K562 (cell line): ENCODE data around the gene SLC22A6. TPM values are rescaled to one million over a fixed set of nuclear protein-coding genes. Genes with fewer than 3 reads are reported as not detected.

Source experiments
- ATAC-seq: fragments of 200-7000 bp; cut with Tn5 transposase; 3 replicates; pipeline ENCODE4 v1.9.1; 2020; ENCODE audit warnings: moderate library complexity
- BruUV-seq: library from RNA; stranded (reverse); fragments of 400-500 nt; replicated peaks from 2 replicates; lab custom pipeline; 2021; lab: Mats Ljungman, UMichigan
- CTCF ChIA-PET: fragments of 300-600 bp; formaldehyde crosslinking; extraction: SDS; loops from one replicate; lab custom pipeline; 2021; ENCODE audit warnings: low intra/inter-chr PET ratio; lab: Yijun Ruan, JAX
- POLR2A ChIA-PET: fragments of 300-600, 350-650 bp; sonication (Branson Sonifier 250); formaldehyde crosslinking; extraction: SDS; loops from one replicate; lab custom pipeline; 2021; ENCODE audit warnings: antibody characterized with exemption, inconsistent platforms; lab: Yijun Ruan, JAX
- DNase-seq, 4 experiments: peaks; one replicate each; pipeline versions ENCODE4 v3.0.0 to v3.0.0-alpha.2; 2011 to 2018; ENCODE audit warnings: low spot score in 3 of 4, mixed read lengths in 3 of 4; ENCODE audit errors: extremely low read depth in 1 of 4
- FAIRE-seq: peaks from 2 replicates; lab custom pipeline; 2011; peaks lifted over from hg19 to GRCh38; lab: Jason Lieb, UNC
- H2AFZ ChIP-seq: 2 replicates; pipeline ENCODE4 v1.6.0; 2011; ENCODE audit warnings: low read depth, low read length, control low read depth, inconsistent platforms
- H3K27ac ChIP-seq: fragments of 200-600 bp; 3 replicates; pipeline ENCODE4 v1.8.0; 2011; ENCODE audit warnings: low read depth, mild to moderate bottlenecking, control low read depth, inconsistent platforms, low read length, moderate library complexity, mixed read lengths; ENCODE audit errors: extremely low read depth
- H3K27me3 ChIP-seq, 2 experiments: fragments of 300-600 bp in 1 of 2; 2 replicates in 1 of 2; 3 replicates in 1 of 2; pipeline versions ENCODE4 v1.6.0 to v1.8.0; 2011; ENCODE audit warnings: inconsistent platforms in 2 of 2, low read length in 2 of 2, mild to moderate bottlenecking in 1 of 2, mixed read lengths in 1 of 2, moderate library complexity in 1 of 2; ENCODE audit not compliant: control insufficient read depth in 2 of 2, insufficient read depth in 2 of 2
- H3K36me3 ChIP-seq: fragments of 300-600 bp; 3 replicates; pipeline ENCODE4 v1.8.0; 2011; ENCODE audit warnings: mild to moderate bottlenecking, low read length, inconsistent platforms; ENCODE audit not compliant: control insufficient read depth, insufficient read depth
- H3K4me1 ChIP-seq, 2 experiments: fragments of 200-600 bp in 1 of 2; replicated peaks in 1 of 2; 2 replicates in 1 of 2; 3 replicates in 1 of 2; pipeline versions ENCODE4 v1.5.1 to v1.8.0; 2011; ENCODE audit warnings: inconsistent platforms in 2 of 2, low read length in 2 of 2, mild to moderate bottlenecking in 1 of 2, mixed read lengths in 1 of 2, moderate library complexity in 1 of 2; ENCODE audit not compliant: control insufficient read depth in 2 of 2, insufficient read depth in 2 of 2
- H3K4me2 ChIP-seq: 2 replicates; pipeline ENCODE4 v1.6.1; 2011; ENCODE audit warnings: low read length, control low read depth, inconsistent platforms, mixed read lengths; ENCODE audit not compliant: insufficient read depth
- H3K4me3 ChIP-seq: fragments of 200-600 bp; sonication (generic), shearing (Covaris generic); 2 replicates; pipeline ENCODE4 v1.5.1; 2016; ENCODE audit warnings: control low read depth, inconsistent platforms
- H3K79me2 ChIP-seq: fragments of 200-600 bp; 3 replicates; pipeline ENCODE4 v1.8.0; 2011; ENCODE audit warnings: low read length, inconsistent platforms; ENCODE audit not compliant: control insufficient read depth, insufficient read depth
- H3K9ac ChIP-seq, 2 experiments: 2 replicates each; pipeline versions ENCODE4 v1.6.0 to v1.6.1; 2011; ENCODE audit warnings: low read depth in 2 of 2, low read length in 2 of 2, control low read depth in 1 of 2, inconsistent platforms in 1 of 2, mild to moderate bottlenecking in 1 of 2, mixed read lengths in 1 of 2; ENCODE audit not compliant: insufficient read depth in 1 of 2
- H3K9me1 ChIP-seq: one replicate; pipeline ENCODE4 v1.6.0; 2011; ENCODE audit warnings: inconsistent platforms, mild to moderate bottlenecking, low read length, moderate library complexity; ENCODE audit not compliant: control insufficient read depth, insufficient read depth
- H3K9me3 ChIP-seq: replicated peaks from 2 replicates; pipeline ENCODE4 v1.5.1; 2011; ENCODE audit warnings: low read depth, low read length, inconsistent platforms; ENCODE audit not compliant: control insufficient read depth, insufficient read depth
- H4K20me1 ChIP-seq: replicated peaks from 2 replicates; pipeline ENCODE4 v1.6.1; 2011; ENCODE audit warnings: low read length, inconsistent platforms, mixed read lengths; ENCODE audit not compliant: control insufficient read depth, insufficient read depth
- ATF2 ChIP-seq: sonication (generic); formaldehyde crosslinking; IDR thresholded peaks from 2 replicates; pipeline ENCODE4 v1.8.1; 2022; ENCODE audit warnings: missing genetic modification reagents
- CTCF ChIP-seq, 3 experiments: IDR thresholded peaks in 2 of 3; conservative IDR thresholded peaks in 1 of 3; 2 replicates each; pipeline ENCODE4 v1.5.1; 2011 to 2012; ENCODE audit warnings: low read length in 3 of 3, mild to moderate bottlenecking in 3 of 3, control low read depth in 2 of 3, improper control_type of control experiment in 1 of 3, inconsistent platforms in 1 of 3, low read depth in 1 of 3, mixed read lengths in 1 of 3, moderate library complexity in 1 of 3; ENCODE audit not compliant: insufficient read depth in 2 of 3
- ELF2 ChIP-seq: fragments of 250-450 bp; sonication (Bioruptor Pico); IDR thresholded peaks from 2 replicates; pipeline ENCODE4 v1.5.0; 2021; ENCODE audit warnings: mild to moderate bottlenecking
- HCFC1 ChIP-seq: IDR thresholded peaks from 2 replicates; pipeline ENCODE4 v1.6.1; 2012; ENCODE audit warnings: low read depth, low read length, improper control_type of control experiment
- POLR2AphosphoS2 ChIP-seq: IDR thresholded peaks from 2 replicates; pipeline ENCODE4 v1.6.1; 2012; ENCODE audit warnings: low read length, improper control_type of control experiment
- ZNF408 ChIP-seq: fragments of 250-450 bp; sonication (Bioruptor Pico); IDR thresholded peaks from 2 replicates; pipeline ENCODE4 v1.4.0; 2020; ENCODE audit warnings: low read depth, mild to moderate bottlenecking, moderate library complexity
- WGBS: fragments of 100-300 bp; shearing (Covaris generic); methylation state at CpG from one replicate; pipeline ENCODE4 v1.1.6; 2016; ENCODE audit warnings: low coverage, mixed read lengths; ENCODE audit not compliant: insufficient coverage; ENCODE audit errors: missing lambda C conversion rate; 5-methylcytosine and 5-hydroxymethylcytosine counted together
- in situ Hi-C: fragments of 300-500 bp; cut with MboI; formaldehyde crosslinking; loops from 4 replicates; pipeline ENCODE4 v1.15.0; 2018; ENCODE audit warnings: inconsistent platforms, mixed read lengths
- intact Hi-C: fragments of 100-400 bp; cut with micrococcal nuclease; formaldehyde crosslinking; loops from 2 replicates; pipeline ENCODE4 v1.14.2; 2022
- polyA plus RNA-seq, 8 experiments: library from polyadenylated mRNA; depleted of rRNA in 4 of 8; stranded (reverse) in 5 of 8; unstranded in 3 of 8; fragments of >200 nt; fragmentation: Nextera tagmentation in 2 of 8; fragmentation: Illumina TruSeq in 1 of 8; extraction: Ambion mirVana in 2 of 8; extraction: Trizol in 1 of 8; gene quantifications; 2 replicates each; pipeline versions ENCODE4 v1.2.1 to v1.2.3, GENCODE V29; 2011 to 2014; ENCODE audit warnings: inconsistent platforms in 1 of 8, missing spikeins in 1 of 8
- total RNA-seq, 7 experiments: library from RNA; depleted of rRNA in 6 of 7; stranded (reverse); fragments of >200 nt in 6 of 7; fragmentation: Illumina TruSeq in 2 of 7; extraction: Trizol in 2 of 7; gene quantifications; 2 replicates each; pipeline versions ENCODE4 v1.2.1 to v1.2.3, GENCODE V29; 2011 to 2021; ENCODE audit warnings: low replicate concordance in 1 of 7

SLC22A6 gene
- total and polyA plus RNA-seq, 9 of the 15 experiments (the other 6 are each of a cell fraction or from before 2014, with no cell fraction given) = not detected

GRCh38 chr11:62981743-62982142 is 3.0 kb downstream of the SLC22A6 start:
- Histone ChIP-seq H3K9ac (no peak overlapping the region), H3K4me3 (no peak overlapping the region), H3K9me3 (no peaks in the 10 kb centered on the region), H4K20me1 (0 out of 2 replicates have a peak, but pooled peaks cover 5% of the 10 kb centered on the region), H3K36me3 (no peaks in the 10 kb centered on the region), H3K27me3 (peaks cover 14 to 48% of the 10 kb centered on the region in 2 experiments), H3K9me1 (peaks cover 2% of the 10 kb centered on the region), H3K27ac (no peak overlapping the region), H3K4me2 (no peak overlapping the region), H3K4me1 (peaks cover 0 to 3% of the 10 kb centered on the region in 2 experiments; a peak in 1 of 5 replicates), H3K79me2 (no peaks in the 10 kb centered on the region), H2AFZ (no peak overlapping the region)
- intact Hi-C loops = no loop called here
- DNase-seq (no peak), FAIRE-seq (no peak), ATAC-seq (peak; percentile 60)
- ChIA-PET POLR2A (interaction anchor here (1.2 to 1.4 kb wide), 2 partner anchors 21 to 92 kb away, joined by 4 to 5 read pairs; no protein-coding TSS in a partner anchor), CTCF (no interaction called here)
- TF ChIP-seq ELF2 (CRISPR knock-in tag) (no peak), POLR2AphosphoS2 (no peak), CTCF (IDR thresholded peaks at IDR 0.05 in 2 of 3, conservative IDR thresholded peaks at IDR 0.05 in 1 of 3; ENCODE audit: insufficient read depth in 2 of 3, low read depth in 1 of 3, low read length in 3 of 3) (peak in 2 of 3 experiments; percentile 20 to 23; a peak in 2 of 6 replicates), ATF2 (CRISPR knock-in tag) (no peak), HCFC1 (no peak), ZNF408 (CRISPR knock-in tag) (no peak)
- WGBS = 0% methylated on average over 7 of the region's 7 CpGs
- in situ Hi-C loops = no loop called here
- no TSS peak for BruUV-seq
